PFSK-1 (cell line): ENCODE results near the gene PHF20.

ENCODE experiments used
- POLR2AphosphoS5 ChIP-seq: IDR thresholded peaks from 2 replicates; pipeline ENCODE4 v1.6.1; 2012; ENCODE audit warnings: low read depth, mild to moderate bottlenecking, control low read depth, low read length, moderate library complexity
- SIN3A ChIP-seq: IDR thresholded peaks from 2 replicates; pipeline ENCODE4 v1.6.1; 2012; ENCODE audit warnings: mild to moderate bottlenecking, low read length, moderate library complexity, borderline replicate concordance; ENCODE audit not compliant: insufficient read depth
- TAF1 ChIP-seq: IDR thresholded peaks from 2 replicates; pipeline ENCODE4 v1.6.1; 2012; ENCODE audit warnings: low read length, control low read depth, borderline replicate concordance; ENCODE audit not compliant: insufficient read depth

DNA sequence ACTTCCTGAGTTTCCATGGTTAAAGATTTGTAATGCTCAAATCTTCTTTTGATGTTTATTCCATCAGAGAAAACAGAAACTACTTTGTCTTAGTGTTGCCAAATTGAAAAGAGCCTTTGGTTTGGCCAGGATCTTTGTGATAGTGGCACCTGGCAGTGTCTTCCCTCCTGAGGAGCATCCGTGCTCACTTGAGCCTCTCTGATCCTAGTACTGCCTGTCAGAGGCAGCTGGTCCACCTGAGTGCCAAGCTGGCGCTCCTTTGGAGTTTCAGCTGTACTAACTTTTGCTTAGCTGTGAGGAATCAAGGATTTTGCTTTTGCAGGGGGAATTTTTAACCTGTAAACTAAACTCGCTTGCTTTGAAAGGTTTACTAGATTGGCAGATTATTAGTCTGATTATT, 121.1 kb downstream of the PHF20 start:
- TF ChIP-seq SIN3A (no peak), POLR2AphosphoS5 (no peak), TAF1 (no peak)
